GM06990 (cell line): ENCODE measurements around the gene SLC9A1.

Experiments used
- DNase-seq: peaks from one replicate; pipeline ENCODE4 v3.0.0-alpha.2; 2011; ENCODE audit not compliant: insufficient read length; ENCODE audit errors: extremely low read depth
- H3K27me3 ChIP-seq: replicated peaks from 2 replicates; pipeline ENCODE4 v1.6.0; 2011; ENCODE audit warnings: low read length; ENCODE audit not compliant: control insufficient read depth, insufficient read depth
- H3K36me3 ChIP-seq: 2 replicates; pipeline ENCODE4 v1.5.1; 2011; ENCODE audit warnings: low read length; ENCODE audit not compliant: control insufficient read depth, insufficient read depth
- H3K4me3 ChIP-seq: replicated peaks from 2 replicates; pipeline ENCODE4 v1.5.1; 2011; ENCODE audit warnings: low read depth, mild to moderate bottlenecking, control low read depth, low read length
- TF ChIP-seq, protein P1 (sequence below): IDR thresholded peaks from 2 replicates; pipeline ENCODE4 v1.5.1; 2011; ENCODE audit warnings: low read length, control low read depth, mild to moderate bottlenecking, inconsistent platforms; ENCODE audit not compliant: insufficient read depth, poor library complexity, severe bottlenecking

The SLC9A1 gene

DNA sequence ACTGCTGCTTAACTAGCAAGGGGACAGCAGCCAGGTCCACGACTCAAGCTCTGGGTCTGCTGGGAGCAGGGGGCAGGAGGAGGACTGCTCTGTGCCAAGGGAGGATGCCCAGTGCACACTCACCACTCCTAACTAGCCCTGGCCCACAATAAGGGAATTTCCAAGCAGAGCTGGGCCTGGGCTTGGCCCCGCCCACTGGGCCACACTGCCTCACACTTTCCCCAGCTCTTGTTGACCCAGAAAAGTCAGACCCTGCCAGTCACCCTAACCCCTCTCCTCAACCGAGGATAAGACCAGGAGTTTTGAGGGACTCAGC lies 18.7 kb downstream of the SLC9A1 start:
- Histone ChIP-seq H3K27me3 (no peaks in the 10 kb centered on the region), H3K36me3 (no peaks in the 10 kb centered on the region; the same call in 1 of the 2 replicates)

DNA sequence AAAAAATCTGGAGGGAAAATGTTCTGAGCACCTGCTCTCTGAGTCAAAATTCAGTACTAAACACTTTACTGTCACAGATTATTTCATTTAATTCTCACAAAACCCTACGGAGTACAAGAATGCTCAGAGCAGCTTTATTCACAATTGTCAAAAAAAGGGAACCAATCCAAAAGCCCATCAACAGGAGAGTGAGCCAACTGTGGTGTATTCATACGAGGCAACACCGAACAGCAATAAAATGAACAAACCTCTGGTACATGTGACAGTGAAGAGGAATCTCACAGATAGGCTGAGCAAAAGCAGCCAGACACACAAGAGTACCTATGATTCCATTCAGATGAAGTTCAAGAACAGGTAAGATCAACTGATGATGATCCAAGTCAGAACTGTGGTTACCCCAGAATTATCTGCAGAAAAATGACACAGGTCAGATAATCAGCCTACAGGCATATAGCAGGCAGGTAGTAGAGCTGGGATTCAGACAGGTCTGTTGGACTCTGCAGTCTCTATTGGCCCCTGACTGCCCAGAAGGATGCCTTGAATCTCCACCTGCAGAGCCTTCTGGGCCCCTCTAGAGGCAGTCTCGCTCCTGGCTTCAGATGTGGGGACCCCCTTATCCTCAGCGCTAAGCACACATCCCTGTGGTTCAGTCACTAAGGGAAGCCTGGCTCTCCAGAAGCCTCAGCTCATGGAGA lies 19.2 kb downstream of the SLC9A1 start:
- Histone ChIP-seq H3K36me3 (no peaks in the 10 kb centered on the region; the same call in 1 of the 2 replicates), H3K4me3 (no peak overlapping the region), H3K27me3 (no peaks in the 10 kb centered on the region)
- DNase-seq = no peak
- TF ChIP-seq, protein P1, sequence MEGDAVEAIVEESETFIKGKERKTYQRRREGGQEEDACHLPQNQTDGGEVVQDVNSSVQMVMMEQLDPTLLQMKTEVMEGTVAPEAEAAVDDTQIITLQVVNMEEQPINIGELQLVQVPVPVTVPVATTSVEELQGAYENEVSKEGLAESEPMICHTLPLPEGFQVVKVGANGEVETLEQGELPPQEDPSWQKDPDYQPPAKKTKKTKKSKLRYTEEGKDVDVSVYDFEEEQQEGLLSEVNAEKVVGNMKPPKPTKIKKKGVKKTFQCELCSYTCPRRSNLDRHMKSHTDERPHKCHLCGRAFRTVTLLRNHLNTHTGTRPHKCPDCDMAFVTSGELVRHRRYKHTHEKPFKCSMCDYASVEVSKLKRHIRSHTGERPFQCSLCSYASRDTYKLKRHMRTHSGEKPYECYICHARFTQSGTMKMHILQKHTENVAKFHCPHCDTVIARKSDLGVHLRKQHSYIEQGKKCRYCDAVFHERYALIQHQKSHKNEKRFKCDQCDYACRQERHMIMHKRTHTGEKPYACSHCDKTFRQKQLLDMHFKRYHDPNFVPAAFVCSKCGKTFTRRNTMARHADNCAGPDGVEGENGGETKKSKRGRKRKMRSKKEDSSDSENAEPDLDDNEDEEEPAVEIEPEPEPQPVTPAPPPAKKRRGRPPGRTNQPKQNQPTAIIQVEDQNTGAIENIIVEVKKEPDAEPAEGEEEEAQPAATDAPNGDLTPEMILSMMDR = peak; percentile 34

More for the DNA sequence above, 18.7 kb downstream of the SLC9A1 start:
- H3K4me3 ChIP-seq = no peak overlapping the region
- TF ChIP-seq, protein P1 = no peak
- DNase-seq = peak; percentile 52

DNA sequence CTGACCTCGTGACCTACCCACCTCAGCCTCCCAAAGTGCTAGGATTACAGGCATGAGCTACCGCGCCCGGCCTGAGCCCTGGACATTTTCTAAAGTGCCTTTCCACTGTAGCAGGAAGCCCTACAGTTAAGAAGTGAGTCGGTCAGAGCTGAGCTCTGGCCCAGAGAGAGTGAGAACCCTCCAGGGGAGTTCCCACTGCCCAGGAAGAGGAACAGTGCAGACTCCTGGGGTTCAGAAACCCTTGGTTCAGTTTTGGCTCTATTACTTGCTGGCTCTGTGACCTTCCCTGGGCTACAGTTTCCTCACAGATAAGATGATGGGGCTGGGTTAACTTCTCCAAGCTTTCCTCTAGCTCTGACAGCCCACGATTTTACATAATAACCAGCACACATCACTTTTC lies 20.9 kb downstream of the SLC9A1 start:
- DNase-seq = no peak

DNA sequence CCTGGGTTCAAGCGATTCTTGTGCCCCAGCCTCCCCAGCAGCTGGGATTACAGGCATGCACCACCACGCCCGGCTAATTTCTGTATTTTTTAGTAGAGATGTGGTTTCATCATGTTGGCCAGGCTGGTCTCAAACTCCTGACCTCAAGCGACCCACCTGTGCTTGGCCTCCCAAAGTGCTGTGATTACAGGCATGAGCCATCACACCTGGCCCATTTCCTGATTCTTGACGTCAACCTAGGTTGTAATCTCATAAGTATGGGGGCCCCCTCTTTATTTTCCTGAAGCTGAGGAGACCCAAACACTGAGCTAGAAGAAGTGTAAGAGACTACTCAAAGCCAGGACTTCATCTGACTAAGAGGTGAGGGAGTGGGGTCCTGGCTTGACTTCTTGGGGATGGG lies 21.8 kb downstream of the SLC9A1 start:
- no peaks in the 10 kb centered on the region; the same call in 1 of the 2 replicates for H3K36me3 ChIP-seq
- H3K4me3 ChIP-seq = no peak overlapping the region
- DNase-seq = no peak
- no peaks in the 10 kb centered on the region for H3K27me3 ChIP-seq
- TF ChIP-seq, protein P1 = no peak

More for the DNA sequence above, 20.9 kb downstream of the SLC9A1 start:
- Histone ChIP-seq H3K27me3 (no peaks in the 10 kb centered on the region), H3K36me3 (no peaks in the 10 kb centered on the region; the same call in 1 of the 2 replicates), H3K4me3 (no peak overlapping the region)
- TF ChIP-seq, protein P1 = no peak

DNA sequence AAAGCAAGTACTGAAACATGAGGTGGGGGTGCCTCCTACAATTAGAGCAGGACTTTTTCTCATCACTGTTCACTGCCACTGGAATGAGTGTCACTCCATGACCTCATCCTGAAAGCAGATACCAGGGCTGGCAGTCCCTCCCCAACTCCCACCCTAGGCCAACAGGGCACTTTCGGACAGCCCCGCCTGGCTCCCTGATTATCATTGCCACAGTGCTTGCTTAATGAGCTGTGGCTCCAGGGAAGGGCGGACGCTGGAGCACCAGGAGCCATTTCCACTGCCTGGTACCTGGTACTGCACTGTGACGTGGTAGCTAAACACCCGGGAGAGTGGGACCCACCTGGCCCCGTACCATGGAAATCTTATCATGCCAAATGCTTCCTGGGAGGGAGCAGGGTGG lies 22.3 kb downstream of the SLC9A1 start:
- Histone ChIP-seq H3K4me3 (no peak overlapping the region), H3K27me3 (no peaks in the 10 kb centered on the region), H3K36me3 (no peaks in the 10 kb centered on the region)
- TF ChIP-seq, protein P1 = no peak
- no peak for DNase-seq

DNA sequence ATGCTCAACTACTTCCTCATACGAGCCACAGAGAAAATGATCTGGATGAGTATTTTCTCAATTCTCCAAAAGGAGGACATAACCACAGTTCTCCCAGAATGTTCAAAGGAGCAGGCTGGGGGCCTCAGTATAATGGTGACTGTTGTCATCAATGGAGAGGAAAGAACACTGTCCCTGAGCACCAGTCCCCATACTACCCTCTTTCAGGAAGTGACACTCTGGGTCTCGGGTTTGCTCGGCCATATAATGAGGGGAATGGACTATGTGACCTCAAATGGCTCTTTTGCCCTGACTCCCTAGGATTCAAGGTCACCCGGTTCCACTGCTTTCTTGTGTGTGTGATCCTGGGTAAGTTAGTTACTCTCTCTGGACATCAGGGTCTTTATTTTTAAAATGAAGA lies 22.8 kb downstream of the SLC9A1 start:
- no peaks in the 10 kb centered on the region for H3K27me3 ChIP-seq
- TF ChIP-seq, protein P1 = no peak
- DNase-seq = no peak
- no peak overlapping the region for H3K4me3 ChIP-seq
- no peaks in the 10 kb centered on the region for H3K36me3 ChIP-seq
